ENCODE results near the gene SCD.
A peak's percentile ranks its signal among the peaks of the same experiment; 100 is the strongest.
"Not testable (repeated sequence)": the region's sequence is repeated elsewhere in the genome, so short reads cannot be mapped to it uniquely, and the experiment has no call there.

Gene SCD

GRCh38 chr10:100346765-100347567 is at the start of gene SCD:
SCD (plus strand) TSS chr10:100347233; CDS start chr10:100347505, 272 bp downstream.
- DNase-seq: peak; percentile 94

GRCh38 chr10:100297242-100297641 is 49.8 kb upstream of the SCD start:
- DNase-seq: no peak

- not testable (repeated sequence) for DNase-seq
These were observed 45.9 kb upstream of the SCD start for GRCh38 chr10:100301123-100301522.

GRCh38 chr10:100303724-100304319 is 43.2 kb upstream of the SCD start:
- DNase-seq: peak; percentile 12

GRCh38 chr10:100304414-100304813 is 42.6 kb upstream of the SCD start:
- no peak for DNase-seq

- no peak for DNase-seq
These were observed 40.2 kb upstream of the SCD start for GRCh38 chr10:100306861-100307260.

- no peak for DNase-seq
These were observed 39.3 kb upstream of the SCD start for GRCh38 chr10:100307684-100308083.

GRCh38 chr10:100311298-100311697 is 35.7 kb upstream of the SCD start:
- DNase-seq: no peak

GRCh38 chr10:100315615-100316014 is 31.4 kb upstream of the SCD start:
- no peak for DNase-seq

GRCh38 chr10:100318207-100318606 is 28.8 kb upstream of the SCD start:
- no peak for DNase-seq

- DNase-seq: no peak
These were observed 27.2 kb upstream of the SCD start for GRCh38 chr10:100319707-100320402.

- no peak for DNase-seq
These were observed 21.9 kb upstream of the SCD start for GRCh38 chr10:100325158-100325557.

- DNase-seq: peak; percentile 74
These were observed 19.9 kb upstream of the SCD start for GRCh38 chr10:100327007-100327717.

GRCh38 chr10:100327718-100328009 is 19.4 kb upstream of the SCD start:
- no peak for DNase-seq

- no peak for DNase-seq
These were observed 18.8 kb upstream of the SCD start for GRCh38 chr10:100328198-100328597.

GRCh38 chr10:100330079-100330478 is 17.0 kb upstream of the SCD start, which contains the start of gene PKD2L1:
PKD2L1 (minus strand) TSS chr10:100330228; CDS start chr10:100330103, 125 bp downstream.
- DNase-seq: peak; percentile 14

- no peak for DNase-seq
These were observed 13.9 kb upstream of the SCD start for GRCh38 chr10:100333106-100333505.

GRCh38 chr10:100333661-100334440 is 13.2 kb upstream of the SCD start:
- DNase-seq: no peak

- no peak for DNase-seq
These were observed 12.3 kb upstream of the SCD start for GRCh38 chr10:100334762-100335161.

GRCh38 chr10:100338434-100339036 is 8.5 kb upstream of the SCD start:
- peak; percentile 42 for DNase-seq

- DNase-seq: no peak
These were observed 7.8 kb upstream of the SCD start for GRCh38 chr10:100339236-100339635.

Measured in NCI-H2171 treated with DMSO at 0.1 percent for 48 hours (cell line).